Thyroid gland (tissue), 4 donors: Measurements from ENCODE around the gene UBL5. TPM values are rescaled to one million over a fixed set of nuclear protein-coding genes. Genes with fewer than 3 reads are reported as not detected.

Experiments
- DNase-seq, 2 donors: peaks; one replicate each; pipeline ENCODE4 v3.0.0-alpha.2; 2019
- H3K27ac ChIP-seq, 3 donors: fragments of 200-600 bp; sonication (generic); 1 replicate in 2 of 3; 2 replicates in 1 of 3; pipeline ENCODE4 v1.5.1; 2016 to 2019; ENCODE audit warnings: mild to moderate bottlenecking in 1 of 3, moderate library complexity in 1 of 3
- H3K27me3 ChIP-seq: fragments of 200-600 bp; sonication (generic); one replicate; pipeline ENCODE4 v1.5.1; 2019
- H3K36me3 ChIP-seq, 2 donors: fragments of 200-600 bp; sonication (generic); one replicate each; pipeline ENCODE4 v1.5.1; 2016 to 2019
- H3K4me1 ChIP-seq, 2 donors: fragments of 200-600 bp; sonication (generic); one replicate each; pipeline ENCODE4 v1.5.1; 2017 to 2019
- H3K4me3 ChIP-seq, 3 donors: fragments of 200-600 bp; sonication (generic); replicated peaks in 1 of 3; 1 replicate in 2 of 3; 2 replicates in 1 of 3; pipeline ENCODE4 v1.5.1; 2016; ENCODE audit warnings: mild to moderate bottlenecking in 1 of 3
- H3K9me3 ChIP-seq: fragments of 200-600 bp; sonication (generic); one replicate; pipeline ENCODE4 v1.5.1; 2017
- POLR2A ChIP-seq, 2 donors: fragments of 450-650 bp; IDR thresholded peaks; one replicate each; pipeline ENCODE4 v1.6.1; 2017; ENCODE audit warnings: antibody characterized with exemption in 2 of 2, mild to moderate bottlenecking in 2 of 2, moderate library complexity in 1 of 2
- WGBS, 2 donors: methylation state at CpG; one replicate each; pipeline ENCODE4 v1.1.5; 2017; 5-methylcytosine and 5-hydroxymethylcytosine counted together
- intact Hi-C: fragments of 100-400 bp; cut with DNase I; formaldehyde crosslinking; loops from one replicate; pipeline ENCODE4 v1.15.1; 2023
- total RNA-seq, 4 donors: library from RNA; depleted of rRNA; stranded (reverse); fragments of >200 nt; gene quantifications; one replicate each; pipeline ENCODE4 v1.2.3, GENCODE V29; 2016
- TF ChIP-seq, protein P1 (sequence below), 6 experiments: fragments of 200-600 bp in 3 of 6; fragments of 450-650 bp in 3 of 6; sonication (generic) in 3 of 6; IDR thresholded peaks; one replicate each; pipeline ENCODE4 v1.5.1; 2016 to 2019; ENCODE audit warnings: antibody characterized with exemption in 6 of 6, mild to moderate bottlenecking in 2 of 6, inconsistent platforms in 1 of 6, moderate library complexity in 1 of 6

UBL5 gene
- total RNA-seq, 4 donors from 2014 or later: 141 to 743 (median 475) TPM

GRCh38 chr19:9799162-9799561, 28.6 kb upstream of the UBL5 start:
- no peak for TF ChIP-seq POLR2A (IDR thresholded peaks at IDR 0.05)
- TF ChIP-seq, protein P1, sequence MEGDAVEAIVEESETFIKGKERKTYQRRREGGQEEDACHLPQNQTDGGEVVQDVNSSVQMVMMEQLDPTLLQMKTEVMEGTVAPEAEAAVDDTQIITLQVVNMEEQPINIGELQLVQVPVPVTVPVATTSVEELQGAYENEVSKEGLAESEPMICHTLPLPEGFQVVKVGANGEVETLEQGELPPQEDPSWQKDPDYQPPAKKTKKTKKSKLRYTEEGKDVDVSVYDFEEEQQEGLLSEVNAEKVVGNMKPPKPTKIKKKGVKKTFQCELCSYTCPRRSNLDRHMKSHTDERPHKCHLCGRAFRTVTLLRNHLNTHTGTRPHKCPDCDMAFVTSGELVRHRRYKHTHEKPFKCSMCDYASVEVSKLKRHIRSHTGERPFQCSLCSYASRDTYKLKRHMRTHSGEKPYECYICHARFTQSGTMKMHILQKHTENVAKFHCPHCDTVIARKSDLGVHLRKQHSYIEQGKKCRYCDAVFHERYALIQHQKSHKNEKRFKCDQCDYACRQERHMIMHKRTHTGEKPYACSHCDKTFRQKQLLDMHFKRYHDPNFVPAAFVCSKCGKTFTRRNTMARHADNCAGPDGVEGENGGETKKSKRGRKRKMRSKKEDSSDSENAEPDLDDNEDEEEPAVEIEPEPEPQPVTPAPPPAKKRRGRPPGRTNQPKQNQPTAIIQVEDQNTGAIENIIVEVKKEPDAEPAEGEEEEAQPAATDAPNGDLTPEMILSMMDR (IDR thresholded peaks at IDR 0.05): no peak
- intact Hi-C loops: loop anchor here (2.0 to 10.0 kb wide), 2 partner anchors 174 to 474 kb away; partner anchors contain the start of gene ZNF559
- H3K36me3 ChIP-seq: no peaks in the 10 kb centered on the region

GRCh38 chr19:9801976-9802375, 25.7 kb upstream of the UBL5 start:
- no peaks in the 10 kb centered on the region for H3K36me3 ChIP-seq
- intact Hi-C loops: loop anchor here (10.0 kb wide), 1 partner anchor 667 kb away; no protein-coding TSS in a partner anchor
- H3K4me1 ChIP-seq: no peaks in the 10 kb centered on the region
- no peaks in the 10 kb centered on the region for H3K27me3 ChIP-seq
- H3K27ac ChIP-seq: no peak overlapping the region
- H3K9me3 ChIP-seq: no peaks in the 10 kb centered on the region
- TF ChIP-seq, protein P1 (IDR thresholded peaks at IDR 0.05): no peak
- no peak for TF ChIP-seq POLR2A (IDR thresholded peaks at IDR 0.05)
- WGBS, 2 donors: 94 to 96% methylated on average over 10 of the region's 10 CpGs
- H3K4me3 ChIP-seq: no peak overlapping the region
- no peak for DNase-seq

More at GRCh38 chr19:9799162-9799561, 28.6 kb upstream of the UBL5 start:
- no peaks in the 10 kb centered on the region for H3K4me1 ChIP-seq
- no peak overlapping the region for H3K4me3 ChIP-seq
- H3K27ac ChIP-seq: no peak overlapping the region
- no peak for DNase-seq
- H3K27me3 ChIP-seq: no peaks in the 10 kb centered on the region
- H3K9me3 ChIP-seq: no peaks in the 10 kb centered on the region

DNA sequence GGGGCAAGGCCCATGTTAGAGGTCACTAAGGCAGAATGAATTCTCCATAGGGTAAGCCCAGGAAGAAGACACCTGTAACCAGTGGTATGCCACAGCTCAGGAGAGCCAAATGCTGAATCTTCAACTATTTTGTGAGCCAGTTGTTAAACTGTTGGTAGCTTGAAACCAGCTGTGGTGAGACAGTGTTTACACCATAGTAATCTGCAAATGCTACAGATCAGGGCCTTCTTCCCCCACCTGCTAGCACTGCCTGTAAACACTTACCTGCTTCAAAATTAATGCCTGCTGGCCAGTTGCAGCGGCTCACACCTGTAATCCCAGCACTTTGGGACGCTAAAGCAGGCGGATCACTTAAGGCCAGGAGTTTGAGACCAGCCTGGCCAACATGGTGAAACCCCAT, 20.9 kb upstream of the UBL5 start:
- Histone ChIP-seq H3K36me3 (peaks cover 19 to 25% of the 10 kb centered on the region in 2 donors), H3K4me1 (no peaks in the 10 kb centered on the region), H3K27me3 (no peaks in the 10 kb centered on the region), H3K27ac (no peak overlapping the region), H3K4me3 (no peak overlapping the region), H3K9me3 (no peaks in the 10 kb centered on the region)
- DNase-seq: no peak
- WGBS, 2 donors: 93 to 100% methylated on average over 1 to 3 of the region's 3 CpGs
- intact Hi-C loops: loop anchor here (10.0 kb wide), 1 partner anchor 672 kb away; no protein-coding TSS in a partner anchor
- TF ChIP-seq, protein P1 (IDR thresholded peaks at IDR 0.05): no peak
- TF ChIP-seq POLR2A (IDR thresholded peaks at IDR 0.05): no peak

- H3K27ac ChIP-seq: no peak overlapping the region
- H3K9me3 ChIP-seq: no peaks in the 10 kb centered on the region
- DNase-seq: no peak
- H3K4me1 ChIP-seq: no peaks in the 10 kb centered on the region
- H3K36me3 ChIP-seq: peaks cover 25 to 26% of the 10 kb centered on the region in 2 donors
- H3K27me3 ChIP-seq: no peaks in the 10 kb centered on the region
- WGBS, 2 donors: 89 to 91% methylated on average over 11 of the region's 11 CpGs
- intact Hi-C loops: loop anchor here (10.0 kb wide), 1 partner anchor 674 kb away; no protein-coding TSS in a partner anchor
- H3K4me3 ChIP-seq: no peak overlapping the region
- no peak for TF ChIP-seq POLR2A (IDR thresholded peaks at IDR 0.05)
- TF ChIP-seq, protein P1 (IDR thresholded peaks at IDR 0.05): no peak
These were observed 18.6 kb upstream of the UBL5 start for GRCh38 chr19:9808855-9809824.

DNA sequence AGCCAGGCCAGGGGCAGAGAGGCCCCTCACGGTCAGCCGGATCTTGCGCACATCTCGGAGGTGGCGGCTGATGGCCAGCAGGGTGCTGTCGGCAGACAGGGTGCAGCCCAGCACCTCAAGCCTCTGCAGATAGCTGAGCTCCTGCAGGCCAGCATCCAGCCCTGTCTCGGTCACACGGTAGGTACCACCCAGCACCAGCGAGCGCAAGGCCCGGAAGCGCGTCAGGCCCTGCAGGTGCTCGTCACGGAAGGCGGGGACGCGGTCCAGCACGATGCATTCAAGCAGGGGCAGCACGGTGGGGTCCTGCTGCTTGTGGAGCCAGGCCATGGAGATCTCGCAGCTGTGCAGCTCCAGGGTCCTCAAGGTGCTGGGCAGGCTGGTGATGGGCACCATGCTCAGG, 16.6 kb upstream of the UBL5 start:
- intact Hi-C loops: no loop called here
- no peaks in the 10 kb centered on the region for H3K27me3 ChIP-seq
- H3K36me3 ChIP-seq: peaks cover 25 to 27% of the 10 kb centered on the region in 2 donors
- no peak for TF ChIP-seq POLR2A (IDR thresholded peaks at IDR 0.05)
- TF ChIP-seq, protein P1 (IDR thresholded peaks at IDR 0.05): no peak
- 95 to 100% methylated on average over 6 to 13 of the region's 21 CpGs for WGBS, 2 donors
- no peaks in the 10 kb centered on the region for H3K9me3 ChIP-seq
- no peak for DNase-seq
- H3K27ac ChIP-seq: no peak overlapping the region
- H3K4me1 ChIP-seq: no peaks in the 10 kb centered on the region
- no peak overlapping the region for H3K4me3 ChIP-seq
